Choroid plexus epithelial cell (primary cell): ENCODE data around the gene ISYNA1.

Experiments
- DNase-seq: peaks from one replicate; pipeline ENCODE4 v3.0.0-alpha.2; 2010; ENCODE audit warnings: low read depth
- H3K4me3 ChIP-seq: 2 replicates; pipeline ENCODE4 v1.5.1; 2011; ENCODE audit warnings: low read depth, mild to moderate bottlenecking, control low read depth, low read length, moderate library complexity
- TF ChIP-seq, protein P1 (sequence below): conservative IDR thresholded peaks from 2 replicates; pipeline ENCODE4 v1.5.1; 2011; ENCODE audit warnings: low read depth, mild to moderate bottlenecking, control low read depth, inconsistent platforms, low read length, moderate library complexity

Gene ISYNA1

DNA sequence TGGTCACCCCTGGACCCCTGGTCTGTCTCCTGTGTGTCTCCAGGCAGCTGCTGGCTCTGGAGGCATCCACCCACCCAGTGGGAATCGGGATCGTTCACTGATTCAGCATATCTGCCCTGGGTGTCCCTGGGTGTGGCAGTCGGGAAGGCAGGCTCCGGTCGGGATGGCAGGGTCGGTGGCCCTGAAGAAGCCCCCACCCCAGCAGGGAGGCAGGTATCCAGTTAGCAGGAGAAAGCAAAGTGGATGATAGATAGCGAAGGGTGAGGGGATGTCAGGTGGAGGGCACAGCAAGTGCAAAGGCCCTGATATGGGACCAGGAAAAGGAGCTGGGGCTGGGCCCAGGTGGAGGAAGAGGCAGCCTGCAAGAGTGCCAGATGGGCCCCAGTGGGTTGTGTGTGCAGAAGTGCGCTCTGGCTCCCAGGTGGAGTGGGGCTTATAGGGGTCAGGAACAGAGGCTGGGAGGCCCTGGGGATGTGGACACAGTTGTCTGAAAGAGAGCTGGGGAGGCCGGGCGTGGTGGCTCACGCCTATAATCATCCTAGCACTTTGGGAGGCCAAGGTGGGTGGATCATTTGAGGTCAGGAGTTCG lies 16.5 kb downstream of the ISYNA1 start:
- no peak for DNase-seq
- TF ChIP-seq, protein P1, sequence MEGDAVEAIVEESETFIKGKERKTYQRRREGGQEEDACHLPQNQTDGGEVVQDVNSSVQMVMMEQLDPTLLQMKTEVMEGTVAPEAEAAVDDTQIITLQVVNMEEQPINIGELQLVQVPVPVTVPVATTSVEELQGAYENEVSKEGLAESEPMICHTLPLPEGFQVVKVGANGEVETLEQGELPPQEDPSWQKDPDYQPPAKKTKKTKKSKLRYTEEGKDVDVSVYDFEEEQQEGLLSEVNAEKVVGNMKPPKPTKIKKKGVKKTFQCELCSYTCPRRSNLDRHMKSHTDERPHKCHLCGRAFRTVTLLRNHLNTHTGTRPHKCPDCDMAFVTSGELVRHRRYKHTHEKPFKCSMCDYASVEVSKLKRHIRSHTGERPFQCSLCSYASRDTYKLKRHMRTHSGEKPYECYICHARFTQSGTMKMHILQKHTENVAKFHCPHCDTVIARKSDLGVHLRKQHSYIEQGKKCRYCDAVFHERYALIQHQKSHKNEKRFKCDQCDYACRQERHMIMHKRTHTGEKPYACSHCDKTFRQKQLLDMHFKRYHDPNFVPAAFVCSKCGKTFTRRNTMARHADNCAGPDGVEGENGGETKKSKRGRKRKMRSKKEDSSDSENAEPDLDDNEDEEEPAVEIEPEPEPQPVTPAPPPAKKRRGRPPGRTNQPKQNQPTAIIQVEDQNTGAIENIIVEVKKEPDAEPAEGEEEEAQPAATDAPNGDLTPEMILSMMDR: no peak
- peak overlapping the region; percentile 74 for H3K4me3 ChIP-seq

DNA sequence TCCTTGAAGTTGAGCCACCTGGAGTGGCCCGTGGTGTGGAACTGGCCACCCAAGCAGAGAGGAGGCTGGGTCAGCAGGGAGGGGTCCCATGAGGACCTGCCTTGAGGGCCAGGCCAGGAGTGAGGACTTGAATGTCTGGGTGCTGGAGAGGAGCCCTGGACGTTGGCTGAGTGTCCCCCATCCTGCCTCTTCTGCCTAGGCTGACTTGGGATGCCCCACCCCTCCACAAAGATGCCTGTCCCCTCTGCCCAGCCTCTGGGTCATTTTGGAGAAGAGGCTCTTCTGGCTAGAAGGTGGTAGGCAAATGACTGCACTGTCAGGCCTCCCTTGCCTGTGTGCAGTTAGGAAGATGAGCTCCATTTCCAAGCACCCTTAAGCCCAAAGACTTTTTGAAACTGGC lies 17.0 kb downstream of the ISYNA1 start:
- TF ChIP-seq, protein P1: no peak
- H3K4me3 ChIP-seq: peak overlapping the region; percentile 74
- DNase-seq: no peak

DNA sequence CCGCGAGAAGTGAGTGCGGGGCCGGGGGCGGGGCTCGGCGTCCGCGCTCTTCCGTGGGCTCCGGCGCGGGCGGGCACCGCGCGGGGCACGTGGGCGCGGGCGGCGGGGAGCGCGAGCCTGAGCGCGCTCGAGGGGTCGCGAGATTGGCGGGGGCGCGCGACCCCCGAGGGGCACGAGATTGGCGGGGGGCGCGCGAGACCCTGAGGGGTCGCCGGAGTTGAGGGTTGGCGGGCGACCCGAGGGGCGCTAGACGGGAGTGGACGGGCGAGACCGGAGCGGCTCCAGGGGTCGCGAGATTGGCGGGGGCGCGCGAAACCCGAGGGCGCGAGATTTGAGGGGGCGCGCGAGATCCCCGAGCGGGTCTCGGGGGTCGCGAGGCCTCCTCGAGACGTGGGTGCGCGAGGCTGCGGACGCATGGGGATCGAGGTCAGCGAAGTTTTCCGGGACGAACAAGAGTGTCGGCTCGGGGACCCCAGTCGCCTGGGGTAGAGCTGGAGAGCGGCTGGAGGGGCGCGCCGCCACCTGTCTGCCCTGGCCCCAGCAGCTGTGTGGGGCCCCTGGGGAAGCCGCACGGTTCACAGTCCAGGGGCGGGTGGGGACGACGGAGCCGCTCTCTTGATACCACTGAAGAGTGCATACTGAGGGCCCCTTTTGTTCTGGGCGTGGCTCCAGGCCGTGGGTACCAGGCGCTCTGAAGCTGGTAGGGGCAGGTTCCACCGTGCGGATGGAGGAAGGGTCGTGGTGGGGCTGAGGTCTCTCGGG lies 18.1 kb downstream of the ISYNA1 start:
- TF ChIP-seq, protein P1: no peak
- no peak for DNase-seq
- peak overlapping the region; percentile 74 for H3K4me3 ChIP-seq

DNA sequence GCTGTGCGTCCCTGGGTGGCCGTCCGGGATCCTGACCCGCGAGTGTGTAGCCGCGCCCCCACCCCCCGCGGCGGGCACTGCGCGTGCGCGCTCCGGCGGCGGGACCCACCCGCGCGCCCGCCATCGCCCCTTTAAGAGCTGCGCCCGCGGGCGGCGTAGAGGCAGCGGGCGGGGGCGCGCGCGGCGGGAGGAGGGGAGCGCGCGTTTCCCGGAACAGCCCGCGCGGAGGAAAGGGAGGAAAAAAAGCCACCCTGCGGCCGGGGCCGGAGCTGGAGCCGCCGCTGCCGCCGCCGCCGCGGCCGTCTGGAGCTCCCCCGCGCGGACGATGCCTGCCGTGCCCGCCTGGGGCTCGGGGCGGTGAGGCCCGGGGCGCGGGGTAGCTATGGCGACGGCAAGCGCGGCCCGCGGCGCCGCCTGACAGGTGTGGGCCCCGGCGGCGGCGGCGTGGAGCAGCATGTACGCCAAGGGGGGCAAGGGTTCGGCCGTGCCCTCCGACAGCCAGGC lies 18.7 kb downstream of the ISYNA1 start, which contains the start of gene SSBP4:
Gene SSBP4 (plus strand): TSS at position 204 of the 504 bp plus-strand sequence. CDS start 251 bp downstream, at position 455.
- peak; percentile 82 for DNase-seq
- TF ChIP-seq, protein P1: no peak
- H3K4me3 ChIP-seq: peak within 1 kb of the TSS; percentile 74

DNA sequence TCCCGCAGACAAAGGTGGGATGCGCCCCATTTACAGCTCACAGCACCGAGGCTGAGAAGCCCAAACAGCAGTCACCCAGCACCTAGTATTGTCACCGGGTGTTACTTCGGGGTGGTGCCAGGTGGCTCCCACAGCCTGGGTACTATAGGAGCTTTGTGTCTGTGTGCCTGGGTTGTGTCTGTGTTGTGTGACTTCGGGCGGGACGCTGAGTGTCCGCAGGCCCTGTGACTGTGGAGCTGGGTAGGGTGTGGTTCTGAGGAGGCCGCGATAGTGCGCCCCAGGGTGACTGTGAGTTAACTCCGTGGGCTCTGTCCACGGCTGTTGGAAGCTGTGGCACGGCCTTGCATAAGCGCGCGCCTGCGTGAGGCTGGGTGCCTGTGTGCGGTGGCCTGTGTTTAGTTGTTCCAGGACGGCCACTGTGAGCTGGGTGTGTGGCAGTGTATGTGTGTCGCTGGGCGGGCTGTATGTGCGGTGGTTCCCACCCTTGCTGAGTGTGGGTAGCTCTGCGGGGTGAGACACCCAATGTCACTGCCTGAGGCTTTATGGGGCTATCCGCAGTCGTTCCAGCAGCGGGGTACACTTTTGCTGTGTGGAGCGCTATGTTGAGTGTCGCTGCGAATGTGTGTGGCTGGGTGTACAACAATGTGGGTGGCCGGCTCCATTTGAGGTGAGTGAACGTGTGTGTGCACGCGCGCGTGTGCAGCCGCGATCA lies 19.3 kb downstream of the ISYNA1 start:
- peak overlapping the region; percentile 38 for H3K4me3 ChIP-seq
- TF ChIP-seq, protein P1: no peak
- no peak for DNase-seq

DNA sequence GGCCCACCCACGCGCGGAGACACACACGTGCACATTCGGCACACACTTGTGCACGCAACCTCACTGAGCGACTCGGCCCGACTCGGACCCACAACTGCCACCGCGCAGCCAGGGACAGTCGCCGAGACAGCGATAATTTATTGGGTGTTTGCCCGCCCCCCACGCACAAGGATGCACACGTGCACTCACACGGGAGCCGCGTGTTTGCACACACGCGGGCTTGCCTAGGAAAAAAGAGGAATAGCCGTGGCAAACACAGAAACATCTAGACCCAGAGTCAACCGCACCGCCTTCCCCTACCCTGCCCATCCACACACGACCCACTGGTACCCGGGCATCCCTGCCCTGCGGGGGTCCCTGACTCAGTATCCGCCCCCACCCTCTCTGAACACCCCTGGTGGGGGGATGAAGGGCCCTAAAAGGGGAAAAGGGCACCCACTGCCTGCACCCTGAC lies 19.9 kb downstream of the ISYNA1 start:
- TF ChIP-seq, protein P1: no peak
- no peak for DNase-seq
- H3K4me3 ChIP-seq: peak overlapping the region; percentile 47
